DND-41 (cell line): ENCODE data around the gene SLC7A1.

Experiments used
- ATAC-seq: fragments of 200-7000 bp; cut with Tn5 transposase; 3 replicates; pipeline ENCODE4 v1.9.1; 2021; ENCODE audit warnings: low read depth; ENCODE audit not compliant: insufficient read depth
- DNase-seq: peaks from one replicate; pipeline ENCODE4 v3.0.0-alpha.2; 2020
- H2AFZ ChIP-seq: 2 replicates; pipeline ENCODE4 v1.6.0; 2012; ENCODE audit warnings: low read depth, low read length
- H3K27ac ChIP-seq: 2 replicates; pipeline ENCODE4 v1.5.1; 2012; ENCODE audit warnings: low read length, inconsistent platforms
- H3K27me3 ChIP-seq: fragments of 200-600 bp; sonication (generic); 2 replicates; pipeline ENCODE4 v1.6.0; 2012; ENCODE audit warnings: low read length, mild to moderate bottlenecking, inconsistent platforms; ENCODE audit not compliant: insufficient read depth, poor library complexity
- H3K36me3 ChIP-seq: 2 replicates; pipeline ENCODE4 v1.5.1; 2012; ENCODE audit warnings: low read length, inconsistent platforms; ENCODE audit not compliant: insufficient read depth
- H3K4me1 ChIP-seq: 2 replicates; pipeline ENCODE4 v1.5.1; 2012; ENCODE audit warnings: mild to moderate bottlenecking, low read length; ENCODE audit not compliant: insufficient read depth
- H3K4me2 ChIP-seq: 2 replicates; pipeline ENCODE4 v1.6.0; 2012; ENCODE audit warnings: mild to moderate bottlenecking, moderate library complexity, low read length, inconsistent platforms; ENCODE audit not compliant: insufficient read depth
- H3K4me3 ChIP-seq, 2 experiments: fragments of 200-600 bp in 1 of 2; shearing (Covaris generic) in 1 of 2; 2 replicates each; pipeline ENCODE4 v1.5.1; 2012 to 2016; ENCODE audit warnings: inconsistent platforms in 2 of 2, low read length in 2 of 2, mild to moderate bottlenecking in 2 of 2, low read depth in 1 of 2, moderate library complexity in 1 of 2
- H3K79me2 ChIP-seq: 2 replicates; pipeline ENCODE4 v1.6.0; 2012; ENCODE audit warnings: low read length, inconsistent platforms; ENCODE audit not compliant: insufficient read depth
- H3K9ac ChIP-seq: 2 replicates; pipeline ENCODE4 v1.6.0; 2012; ENCODE audit warnings: low read depth, mild to moderate bottlenecking, inconsistent platforms, low read length, moderate library complexity
- H3K9me3 ChIP-seq: 2 replicates; pipeline ENCODE4 v1.5.1; 2012; ENCODE audit warnings: low read length, moderate library complexity, mild to moderate bottlenecking, inconsistent platforms; ENCODE audit not compliant: insufficient read depth, severe bottlenecking
- H4K20me1 ChIP-seq: 2 replicates; pipeline ENCODE4 v1.6.0; 2012; ENCODE audit warnings: low read length; ENCODE audit not compliant: insufficient read depth
- CTCF ChIP-seq: IDR thresholded peaks from 2 replicates; pipeline ENCODE4 v1.5.1; 2012; ENCODE audit warnings: borderline replicate concordance, low read length, moderate library complexity, mild to moderate bottlenecking; ENCODE audit not compliant: poor library complexity, severe bottlenecking; ENCODE audit errors: extremely low read depth
- EZH2 ChIP-seq: IDR thresholded peaks from 3 replicates; pipeline ENCODE4 v1.6.1; 2012; ENCODE audit warnings: borderline replicate concordance, low read depth, mild to moderate bottlenecking, moderate library complexity, low read length, inconsistent platforms; ENCODE audit not compliant: severe bottlenecking

The SLC7A1 gene

GRCh38 chr13:29535663-29536655 lies 59.5 kb downstream of the SLC7A1 start:
- no peak overlapping the region for H3K4me3 ChIP-seq
- no peak overlapping the region for H3K27ac ChIP-seq
- no peak overlapping the region for H3K9ac ChIP-seq
- H3K27me3 ChIP-seq: no peaks in the 10 kb centered on the region
- H3K9me3 ChIP-seq: no peaks in the 10 kb centered on the region
- TF ChIP-seq CTCF (no peak), EZH2 (no peak)
- peaks cover 73% of the 10 kb centered on the region for H3K79me2 ChIP-seq
- DNase-seq: no peak
- no peak for ATAC-seq
- H3K4me2 ChIP-seq: no peak overlapping the region
- H4K20me1 ChIP-seq: peaks cover 80% of the 10 kb centered on the region
- peaks cover 98% of the 10 kb centered on the region for H3K36me3 ChIP-seq
- no peaks in the 10 kb centered on the region for H3K4me1 ChIP-seq
- H2AFZ ChIP-seq: no peak overlapping the region

GRCh38 chr13:29534083-29534482 lies 61.4 kb downstream of the SLC7A1 start:
- DNase-seq (no peak), ATAC-seq (no peak)
- no peak overlapping the region for H3K4me2 ChIP-seq
- H2AFZ ChIP-seq: no peak overlapping the region
- H3K4me1 ChIP-seq: no peaks in the 10 kb centered on the region
- no peak overlapping the region for H3K4me3 ChIP-seq
- H3K36me3 ChIP-seq: peaks cover 98% of the 10 kb centered on the region
- H3K9me3 ChIP-seq: no peaks in the 10 kb centered on the region
- H3K9ac ChIP-seq: no peak overlapping the region
- peaks cover 74% of the 10 kb centered on the region for H4K20me1 ChIP-seq
- peaks cover 61% of the 10 kb centered on the region for H3K79me2 ChIP-seq
- no peaks in the 10 kb centered on the region for H3K27me3 ChIP-seq
- H3K27ac ChIP-seq: no peak overlapping the region
- TF ChIP-seq EZH2 (no peak), CTCF (no peak)

- Histone ChIP-seq H3K27ac (no peak overlapping the region), H3K4me2 (no peak overlapping the region), H2AFZ (no peak overlapping the region), H3K9me3 (no peaks in the 10 kb centered on the region), H3K4me3 (no peak overlapping the region), H3K9ac (no peak overlapping the region), H3K4me1 (no peaks in the 10 kb centered on the region), H4K20me1 (peaks cover 70% of the 10 kb centered on the region), H3K27me3 (no peaks in the 10 kb centered on the region), H3K36me3 (peaks cover 98% of the 10 kb centered on the region), H3K79me2 (peaks cover 58% of the 10 kb centered on the region)
- ATAC-seq (no peak), DNase-seq (no peak)
- no peak for TF ChIP-seq CTCF
- no peak for TF ChIP-seq EZH2
Measured at GRCh38 chr13:29532821-29533220, 62.7 kb downstream of the SLC7A1 start.
